NCI-H526 treated with DMSO at 0.1 percent for 48 hours (cell line): ENCODE results near the gene RBMS1.
"Not testable (repeated sequence)": the region's sequence is repeated elsewhere in the genome, so short reads cannot be mapped to it uniquely, and the experiment has no call there.

Experiments used
- DNase-seq: peaks from one replicate; lab custom pipeline; 2025; lab: John Stamatoyannopoulos, UW

RBMS1 gene

GRCh38 chr2:160380000-160380570 is 113.5 kb downstream of the RBMS1 start:
- DNase-seq = no peak

DNA sequence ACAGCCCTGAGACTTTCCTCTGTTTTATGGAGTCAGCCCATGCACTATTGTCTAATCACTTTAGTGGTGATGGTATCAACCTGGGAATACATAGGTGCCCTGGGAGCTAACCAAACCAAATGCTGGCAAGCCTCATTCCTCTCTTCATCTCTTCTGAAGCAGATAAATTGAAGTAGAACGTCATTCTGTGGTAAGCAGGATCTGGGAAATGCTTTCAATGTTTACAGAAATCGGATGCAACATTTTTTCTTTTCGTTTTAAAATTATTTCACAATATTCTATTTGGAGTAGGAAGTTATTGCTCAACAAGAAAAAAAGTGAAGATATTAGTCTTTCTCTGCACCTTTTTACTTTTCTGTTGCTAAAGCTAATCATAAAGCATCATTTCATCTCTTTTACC is 114.2 kb downstream of the RBMS1 start:
- DNase-seq = no peak

- DNase-seq = peak; percentile 40
Observed at GRCh38 chr2:160377204-160377995, 116.2 kb downstream of the RBMS1 start.

- DNase-seq = no peak
Observed at GRCh38 chr2:160376576-160376975, 117.0 kb downstream of the RBMS1 start.

DNA sequence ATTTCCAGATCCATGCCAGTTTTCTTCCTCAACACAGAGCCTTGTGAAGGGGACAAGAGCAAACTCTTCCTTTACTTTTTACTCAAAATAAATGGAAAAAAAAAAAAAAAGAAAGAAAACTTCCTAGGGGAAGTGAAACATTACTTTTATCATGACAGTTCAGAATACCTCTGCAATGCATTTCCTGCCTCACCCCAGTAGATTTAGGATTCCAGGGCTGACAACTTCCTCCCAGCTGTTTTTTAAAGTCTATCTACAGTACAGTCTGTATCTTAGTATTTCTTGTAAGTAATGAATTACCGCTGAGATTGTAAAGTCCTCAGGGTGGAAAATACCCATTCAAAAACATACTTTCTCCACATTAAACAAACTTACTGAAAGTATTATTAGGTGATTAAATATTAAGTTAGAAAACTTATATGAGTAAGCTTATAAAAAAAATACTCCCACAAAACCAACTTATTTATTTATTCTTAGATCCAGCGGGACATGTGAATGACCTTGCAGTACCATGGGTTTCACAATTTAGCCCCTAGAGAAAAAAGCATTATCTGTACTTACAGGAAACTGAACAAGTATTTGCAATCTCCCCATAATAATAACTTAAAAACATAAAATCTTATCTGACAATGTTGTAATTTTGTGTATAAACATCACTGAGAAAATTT is 117.7 kb downstream of the RBMS1 start:
- no peak for DNase-seq

DNA sequence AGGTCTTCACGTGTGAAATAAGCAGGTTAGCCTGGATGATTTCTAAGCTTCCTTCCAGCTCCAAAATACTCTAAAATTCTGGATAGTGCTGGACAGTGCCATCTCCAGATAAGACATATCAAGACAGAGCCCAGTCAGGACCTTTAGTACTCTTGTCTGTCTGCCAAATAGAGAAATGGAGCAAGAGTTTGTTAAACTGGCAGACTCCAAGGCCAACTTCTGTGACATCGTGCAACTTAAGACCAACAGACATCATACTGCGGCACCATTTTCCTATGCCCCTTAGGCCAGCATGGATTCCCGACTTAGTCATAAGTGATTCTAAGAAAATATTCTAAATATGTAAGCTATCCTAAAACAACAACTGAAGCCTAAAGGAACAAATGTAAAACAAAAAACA is 118.6 kb downstream of the RBMS1 start:
- DNase-seq = no peak

DNA sequence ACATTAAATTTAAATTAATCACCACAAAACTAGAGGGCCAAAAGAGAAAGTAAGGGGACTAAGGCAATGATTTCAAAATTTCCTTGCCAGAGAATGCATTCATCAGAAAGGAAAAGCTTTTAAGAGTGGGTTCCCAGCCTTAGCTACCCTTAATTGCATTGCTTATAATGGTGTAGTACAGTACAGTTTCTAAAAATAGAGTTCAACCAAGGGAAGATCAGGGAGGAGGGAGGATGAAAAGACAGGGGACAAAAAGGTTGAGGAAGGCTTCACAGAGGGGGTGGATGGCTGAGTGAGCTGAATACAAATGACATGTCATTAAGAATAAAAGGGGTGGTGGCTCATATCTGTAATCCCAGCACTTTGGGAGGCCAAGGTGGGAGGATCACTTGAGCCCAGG is 119.9 kb downstream of the RBMS1 start:
- no peak for DNase-seq

DNA sequence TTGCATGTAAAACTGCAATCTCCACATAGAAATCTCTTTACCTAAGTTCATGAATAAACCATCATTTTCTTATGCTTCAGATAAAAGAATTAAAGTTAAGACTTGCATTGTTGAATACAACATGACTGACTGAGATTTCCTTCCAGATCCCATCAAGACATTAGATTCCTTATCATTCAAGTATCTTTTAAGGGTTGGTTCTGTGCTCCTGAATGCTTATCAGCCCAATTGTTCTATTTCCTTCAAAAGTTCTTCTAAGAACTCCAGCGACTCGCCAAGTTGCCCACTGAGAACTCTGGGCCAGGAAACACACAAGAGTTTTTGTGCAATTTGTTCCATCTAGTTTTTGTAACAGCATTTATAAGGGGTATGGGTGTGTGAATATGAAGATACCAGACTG is 120.3 kb downstream of the RBMS1 start:
- no peak for DNase-seq

DNA sequence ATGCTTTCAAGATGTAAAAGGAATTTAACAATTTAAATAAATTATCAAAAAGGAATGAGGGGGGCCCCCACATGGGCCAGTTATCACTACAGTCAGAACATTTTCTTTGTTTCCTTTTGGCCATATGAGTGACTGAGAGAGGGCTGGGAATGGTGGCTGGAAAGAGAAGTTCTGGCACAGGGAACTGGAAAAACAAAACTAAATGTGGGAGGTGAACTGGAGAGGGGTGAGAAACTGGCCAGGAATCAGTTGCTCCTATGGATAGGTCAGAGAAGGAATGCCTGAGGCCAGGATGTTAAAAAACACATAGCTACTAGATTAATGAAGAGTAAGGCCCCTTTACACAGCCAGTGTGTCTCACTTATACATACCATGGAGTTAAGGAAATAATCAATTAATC is 121.0 kb downstream of the RBMS1 start:
- no peak for DNase-seq

DNA sequence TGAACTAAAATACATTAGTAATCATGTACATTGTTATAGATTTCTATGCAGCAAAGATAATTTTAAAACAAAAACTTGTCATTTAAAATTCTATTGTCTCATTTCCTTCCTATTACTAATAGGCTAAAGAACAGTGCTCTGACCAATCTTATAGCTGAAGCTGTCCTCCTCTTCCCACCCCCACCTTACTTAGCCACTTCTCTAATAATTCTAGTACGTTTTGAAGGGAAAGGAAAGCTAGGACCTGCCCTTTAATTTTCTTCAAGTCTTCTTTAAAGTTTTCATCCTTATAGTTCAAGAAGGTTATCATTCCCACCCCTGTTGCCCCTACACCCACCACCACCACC is 121.6 kb downstream of the RBMS1 start:
- no peak for DNase-seq

GRCh38 chr2:160371251-160372009 is 122.2 kb downstream of the RBMS1 start:
- DNase-seq = no peak

GRCh38 chr2:160368988-160369930 is 124.3 kb downstream of the RBMS1 start:
- DNase-seq = no peak

GRCh38 chr2:160367887-160368286 is 125.7 kb downstream of the RBMS1 start:
- DNase-seq = no peak

- not testable (repeated sequence) for DNase-seq
Observed at GRCh38 chr2:160367139-160367538, 126.5 kb downstream of the RBMS1 start.

GRCh38 chr2:160366474-160366873 is 127.1 kb downstream of the RBMS1 start:
- peak; percentile 61 for DNase-seq

DNA sequence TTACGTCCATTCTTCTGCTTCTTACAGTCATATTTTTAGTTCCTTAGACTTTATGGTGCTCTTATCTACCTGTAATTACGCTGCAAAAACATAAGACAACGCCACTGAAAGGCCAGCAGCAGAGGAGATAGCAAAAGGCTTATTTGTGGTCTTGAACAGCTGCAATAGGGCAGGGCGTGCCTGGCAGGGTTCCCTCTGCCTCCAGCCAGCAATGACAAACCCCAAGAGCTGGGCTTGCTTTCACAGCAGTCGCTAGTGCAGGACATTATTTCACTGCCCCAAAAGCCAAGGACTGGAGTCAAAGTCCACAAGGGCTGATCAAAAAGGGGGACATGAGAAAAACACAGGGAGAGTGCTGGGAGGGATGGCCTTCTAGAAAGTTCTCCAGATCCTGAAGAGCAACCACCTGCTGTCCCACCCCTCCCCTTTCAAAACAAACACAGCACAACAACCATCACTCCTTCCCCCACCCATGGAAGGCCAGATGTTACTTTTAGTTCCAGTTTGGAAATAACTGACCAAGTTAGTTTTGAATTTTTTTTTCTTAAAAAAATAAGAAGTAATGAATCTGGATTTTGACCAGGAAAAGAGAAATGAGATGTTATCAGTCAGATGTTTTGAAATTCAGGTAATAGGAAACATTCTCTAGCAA is 127.8 kb downstream of the RBMS1 start:
- no peak for DNase-seq

GRCh38 chr2:160364364-160364763 is 129.2 kb downstream of the RBMS1 start:
- no peak for DNase-seq

- no peak for DNase-seq
Observed at GRCh38 chr2:160363961-160364360, 129.6 kb downstream of the RBMS1 start.

- no peak for DNase-seq
Observed at GRCh38 chr2:160363055-160363454, 130.6 kb downstream of the RBMS1 start.

DNA sequence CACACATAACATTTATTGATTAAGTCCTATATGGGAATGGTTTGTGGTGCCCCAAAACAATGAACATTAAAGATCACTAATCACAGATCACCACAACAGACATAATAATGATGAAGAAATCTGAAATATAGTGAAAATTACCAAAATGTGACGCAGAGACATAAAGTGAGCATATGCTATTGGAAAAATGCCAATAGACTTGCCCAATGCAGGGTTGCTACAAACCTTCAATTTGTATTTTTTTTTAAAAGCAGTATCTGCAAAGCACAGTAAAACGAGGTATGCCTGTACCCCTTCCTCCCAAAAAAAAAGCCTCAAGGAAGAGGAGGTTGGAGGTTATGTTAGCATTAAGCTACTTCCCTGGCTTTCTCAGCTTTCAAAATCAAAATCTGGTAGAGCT is 131.1 kb downstream of the RBMS1 start:
- no peak for DNase-seq

GRCh38 chr2:160362018-160362417 is 131.6 kb downstream of the RBMS1 start:
- DNase-seq = no peak
